Lower lobe of right lung (tissue), 2 donors: ENCODE results near the gene DOCK1. TPM values are rescaled to one million over a fixed set of nuclear protein-coding genes. Genes with fewer than 3 reads are reported as not detected.

Experiments used
- ATAC-seq, 2 donors: fragments of 200-7000 bp; cut with Tn5 transposase; one replicate each; pipeline ENCODE4 v1.9.1; 2020 to 2022; ENCODE audit warnings: mild to moderate bottlenecking in 2 of 2, moderate library complexity in 2 of 2
- DNase-seq: peaks from one replicate; pipeline ENCODE4 v3.0.0-alpha.2; 2020
- H3K27ac ChIP-seq: fragments of 200-600 bp; one replicate; pipeline ENCODE4 v1.8.0; 2022
- H3K27me3 ChIP-seq: fragments of 200-600 bp; one replicate; pipeline ENCODE4 v1.8.0; 2022; ENCODE audit warnings: low read depth
- H3K36me3 ChIP-seq: fragments of 200-600 bp; one replicate; pipeline ENCODE4 v1.8.0; 2022; ENCODE audit warnings: mild to moderate bottlenecking
- H3K4me1 ChIP-seq: fragments of 200-600 bp; one replicate; pipeline ENCODE4 v1.8.0; 2022
- H3K4me3 ChIP-seq: fragments of 200-600 bp; one replicate; pipeline ENCODE4 v1.8.0; 2022; ENCODE audit warnings: mild to moderate bottlenecking
- H3K9me3 ChIP-seq: fragments of 200-600 bp; one replicate; pipeline ENCODE4 v1.8.0; 2022
- intact Hi-C: fragments of 100-400 bp; cut with DNase I; formaldehyde crosslinking; loops from one replicate; pipeline ENCODE4 v1.11.0; 2022
- total RNA-seq: library from RNA; stranded (reverse); fragmentation: NEBNext Ultra II Directional; extraction: Animal tissue kit (Norgen Biotek cat#: 25700); gene quantifications from one replicate; pipeline ENCODE4 v1.2.1, GENCODE V29; 2021
- TF ChIP-seq, protein P1 (sequence below): fragments of 200-600 bp; IDR thresholded peaks from one replicate; pipeline ENCODE4 v1.8.0; 2022; ENCODE audit warnings: antibody characterized with exemption, mild to moderate bottlenecking
- donor health status: DM: no; HTN: yes; CAD: no; lungs with severe emphysema.

The DOCK1 gene
- total RNA-seq, 1 donor from 2014 or later, result 44.8 TPM

- no peak overlapping the region for H3K27ac ChIP-seq
- no peak for ATAC-seq
Observed at GRCh38 chr10:127386606-127387327, 481.5 kb downstream of the DOCK1 start.

GRCh38 chr10:127391875-127392274 lies 486.6 kb downstream of the DOCK1 start:
- Histone ChIP-seq H3K27me3 (no peaks in the 10 kb centered on the region), H3K9me3 (no peaks in the 10 kb centered on the region), H3K4me1 (no peaks in the 10 kb centered on the region), H3K27ac (no peak overlapping the region), H3K4me3 (no peak overlapping the region), H3K36me3 (peaks cover 6% of the 10 kb centered on the region)
- no peak for DNase-seq
- intact Hi-C loops, result no loop called here
- ATAC-seq, result no peak
- TF ChIP-seq, protein P1, sequence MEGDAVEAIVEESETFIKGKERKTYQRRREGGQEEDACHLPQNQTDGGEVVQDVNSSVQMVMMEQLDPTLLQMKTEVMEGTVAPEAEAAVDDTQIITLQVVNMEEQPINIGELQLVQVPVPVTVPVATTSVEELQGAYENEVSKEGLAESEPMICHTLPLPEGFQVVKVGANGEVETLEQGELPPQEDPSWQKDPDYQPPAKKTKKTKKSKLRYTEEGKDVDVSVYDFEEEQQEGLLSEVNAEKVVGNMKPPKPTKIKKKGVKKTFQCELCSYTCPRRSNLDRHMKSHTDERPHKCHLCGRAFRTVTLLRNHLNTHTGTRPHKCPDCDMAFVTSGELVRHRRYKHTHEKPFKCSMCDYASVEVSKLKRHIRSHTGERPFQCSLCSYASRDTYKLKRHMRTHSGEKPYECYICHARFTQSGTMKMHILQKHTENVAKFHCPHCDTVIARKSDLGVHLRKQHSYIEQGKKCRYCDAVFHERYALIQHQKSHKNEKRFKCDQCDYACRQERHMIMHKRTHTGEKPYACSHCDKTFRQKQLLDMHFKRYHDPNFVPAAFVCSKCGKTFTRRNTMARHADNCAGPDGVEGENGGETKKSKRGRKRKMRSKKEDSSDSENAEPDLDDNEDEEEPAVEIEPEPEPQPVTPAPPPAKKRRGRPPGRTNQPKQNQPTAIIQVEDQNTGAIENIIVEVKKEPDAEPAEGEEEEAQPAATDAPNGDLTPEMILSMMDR, result no peak

More at GRCh38 chr10:127386606-127387327, 481.5 kb downstream of the DOCK1 start:
- peaks cover 24% of the 10 kb centered on the region for H3K36me3 ChIP-seq
- no peak for DNase-seq
- H3K9me3 ChIP-seq, result no peaks in the 10 kb centered on the region
- no peaks in the 10 kb centered on the region for H3K4me1 ChIP-seq
- intact Hi-C loops, result no loop called here
- H3K4me3 ChIP-seq, result no peak overlapping the region
- TF ChIP-seq, protein P1, result no peak
- no peaks in the 10 kb centered on the region for H3K27me3 ChIP-seq

GRCh38 chr10:127392351-127393235 lies 487.4 kb downstream of the DOCK1 start:
- Histone ChIP-seq H3K27me3 (no peaks in the 10 kb centered on the region), H3K9me3 (no peaks in the 10 kb centered on the region), H3K27ac (no peak overlapping the region), H3K4me3 (no peak overlapping the region), H3K36me3 (peaks cover 2% of the 10 kb centered on the region), H3K4me1 (no peaks in the 10 kb centered on the region)
- intact Hi-C loops, result no loop called here
- ATAC-seq (peak in 1 of 2 donors; percentile 53), DNase-seq (no peak)
- TF ChIP-seq, protein P1, result no peak

- Histone ChIP-seq H3K4me3 (no peak overlapping the region), H3K27me3 (no peaks in the 10 kb centered on the region), H3K36me3 (no peaks in the 10 kb centered on the region), H3K4me1 (no peaks in the 10 kb centered on the region), H3K9me3 (no peaks in the 10 kb centered on the region), H3K27ac (no peak overlapping the region)
- TF ChIP-seq, protein P1, result no peak
- intact Hi-C loops, result no loop called here
- DNase-seq, result no peak
- ATAC-seq, result no peak
Observed at GRCh38 chr10:127398140-127398970, 493.1 kb downstream of the DOCK1 start.

- H3K36me3 ChIP-seq, result no peaks in the 10 kb centered on the region
- H3K9me3 ChIP-seq, result no peaks in the 10 kb centered on the region
- ATAC-seq, result no peak
- TF ChIP-seq, protein P1, result no peak
- no peaks in the 10 kb centered on the region for H3K4me1 ChIP-seq
- DNase-seq, result no peak
- H3K27me3 ChIP-seq, result no peaks in the 10 kb centered on the region
- intact Hi-C loops, result no loop called here
- no peak overlapping the region for H3K4me3 ChIP-seq
- H3K27ac ChIP-seq, result no peak overlapping the region
Observed at GRCh38 chr10:127398971-127399365, 493.7 kb downstream of the DOCK1 start.
